ENCODE measurements around the gene ISG15.
"Not testable (repeated sequence)": the region's sequence is repeated elsewhere in the genome, so short reads cannot be mapped to it uniquely, and the experiment has no call there.

ISG15 gene

DNA sequence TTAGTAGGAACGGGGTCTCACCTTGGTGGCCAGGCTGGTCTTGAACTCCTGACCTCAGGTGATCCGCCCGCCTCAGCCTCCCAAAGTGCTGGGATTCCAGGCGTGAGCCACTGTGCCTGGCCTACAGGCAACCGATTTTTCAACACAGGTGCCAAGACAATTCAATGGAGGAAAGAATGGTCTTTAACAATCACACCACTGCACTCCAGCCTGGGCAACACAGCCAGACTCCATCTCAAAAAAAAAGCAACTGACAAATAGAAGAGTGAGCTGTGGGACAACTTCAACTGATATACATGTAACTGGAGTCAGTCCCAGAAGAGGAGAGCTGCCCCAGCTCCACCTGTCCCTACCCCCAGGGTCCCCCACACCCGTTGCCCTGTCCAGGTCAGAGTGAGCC lies 18.8 kb upstream of the ISG15 start:
- not testable (repeated sequence) for DNase-seq (ENCODE audit: low read depth in 2 of 2, low spot score in 1 of 2)

DNA sequence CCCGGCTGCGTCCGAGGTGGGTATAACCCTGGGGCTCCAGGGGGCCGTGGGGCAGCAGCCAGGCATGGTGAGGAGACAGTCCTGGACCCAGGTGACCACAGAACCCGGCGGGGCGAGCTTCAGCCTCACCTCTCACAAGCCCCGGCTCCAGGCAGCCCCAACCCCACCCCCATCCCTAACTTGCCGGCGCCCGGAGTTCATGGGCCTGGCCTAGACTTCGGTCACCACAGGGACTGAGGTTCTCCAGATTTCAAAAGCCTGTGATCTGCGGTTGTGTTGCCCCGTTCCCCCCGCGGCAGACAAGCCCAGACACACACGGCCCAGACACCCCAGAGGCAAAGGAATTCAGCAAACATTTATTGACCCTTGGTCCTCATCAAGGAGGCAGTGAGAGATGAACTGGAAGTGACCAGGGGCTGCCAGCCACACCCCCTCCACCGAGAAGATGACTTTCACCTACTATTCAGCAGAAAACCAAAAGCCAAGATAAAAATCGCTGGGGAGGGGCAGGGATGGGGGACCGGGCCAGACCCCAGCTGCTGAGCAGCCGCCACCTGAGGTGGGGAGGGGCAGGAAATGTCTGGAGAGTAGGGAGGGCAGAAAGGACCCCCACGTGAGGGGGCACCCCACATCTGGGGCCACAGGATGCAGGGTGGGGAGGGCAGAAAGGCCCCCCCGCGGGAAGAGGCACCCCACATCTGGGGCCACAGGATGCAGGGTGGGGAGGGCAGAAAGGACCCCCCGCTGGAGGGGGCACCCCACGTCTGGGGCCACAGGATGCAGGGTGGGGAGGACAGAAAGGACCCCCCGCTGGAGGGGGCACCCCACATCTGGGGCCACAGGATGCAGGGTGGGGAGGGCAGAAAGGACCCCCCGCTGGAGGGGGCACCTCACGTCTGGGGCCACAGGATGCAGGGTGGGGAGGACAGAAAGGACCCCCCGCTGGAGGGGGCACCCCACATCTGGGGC lies 17.3 kb upstream of the ISG15 start:
- DNase-seq (ENCODE audit: low read depth in 2 of 2, low spot score in 1 of 2): no peak

DNA sequence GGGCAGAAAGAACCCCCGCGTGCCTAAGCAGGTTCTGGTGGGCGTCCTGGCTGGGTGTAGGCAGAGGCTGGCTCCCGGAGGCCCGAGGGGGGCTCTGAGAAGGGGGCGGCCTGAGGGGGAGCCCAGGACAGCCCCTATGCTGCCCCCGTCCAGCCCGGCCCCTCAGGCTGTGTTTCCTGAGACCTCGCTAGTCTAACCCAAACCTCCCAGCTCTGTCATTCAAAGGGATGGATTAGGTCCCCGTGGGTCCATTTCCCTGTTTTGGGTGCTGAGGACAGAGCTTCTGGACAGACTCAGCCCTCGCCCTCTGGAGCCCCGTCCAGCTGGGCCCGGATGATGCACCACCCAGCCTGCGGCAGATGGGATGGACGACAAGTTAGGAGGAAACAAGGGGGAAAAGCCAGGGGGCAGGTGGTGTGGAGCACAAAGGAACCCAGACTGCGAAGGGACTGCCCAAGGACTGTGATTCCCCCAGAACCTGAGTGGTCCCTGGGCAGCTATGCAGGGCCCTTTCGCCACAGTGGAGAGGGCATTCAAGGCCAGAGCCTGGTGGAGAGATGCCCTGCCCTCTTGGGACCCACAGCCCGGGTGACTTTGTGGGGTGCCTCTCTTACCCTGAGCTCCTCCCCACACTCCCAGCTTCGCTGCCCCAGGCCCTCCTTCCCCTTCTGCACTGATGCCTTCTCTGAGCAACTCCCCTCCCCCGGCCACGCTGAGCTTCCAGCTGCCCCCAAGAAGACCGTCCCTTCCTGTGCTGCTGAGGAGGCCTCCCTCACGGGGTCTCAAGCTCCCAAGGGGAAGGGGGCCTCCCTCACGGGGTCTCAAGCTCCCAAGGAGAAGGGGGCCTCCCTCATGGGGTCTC lies 16.2 kb upstream of the ISG15 start:
- DNase-seq (ENCODE audit: low read depth in 2 of 2, low spot score in 1 of 2): no peak

DNA sequence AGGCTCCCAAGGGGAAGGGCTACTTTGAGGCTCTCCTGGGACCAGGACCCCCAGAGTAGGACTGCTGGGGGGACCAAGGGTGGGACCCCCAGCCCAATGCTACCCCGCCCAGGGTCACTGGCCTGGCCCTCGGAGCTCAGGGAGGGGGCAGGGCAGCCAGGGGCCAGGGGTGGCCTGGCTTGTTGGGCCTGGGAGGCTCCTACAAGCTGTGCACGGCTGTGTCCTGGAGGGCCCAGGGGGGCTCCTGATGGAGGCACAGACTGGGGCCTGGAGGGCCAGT lies 15.6 kb upstream of the ISG15 start:
- DNase-seq (ENCODE audit: low read depth in 2 of 2, low spot score in 1 of 2): no peak

DNA sequence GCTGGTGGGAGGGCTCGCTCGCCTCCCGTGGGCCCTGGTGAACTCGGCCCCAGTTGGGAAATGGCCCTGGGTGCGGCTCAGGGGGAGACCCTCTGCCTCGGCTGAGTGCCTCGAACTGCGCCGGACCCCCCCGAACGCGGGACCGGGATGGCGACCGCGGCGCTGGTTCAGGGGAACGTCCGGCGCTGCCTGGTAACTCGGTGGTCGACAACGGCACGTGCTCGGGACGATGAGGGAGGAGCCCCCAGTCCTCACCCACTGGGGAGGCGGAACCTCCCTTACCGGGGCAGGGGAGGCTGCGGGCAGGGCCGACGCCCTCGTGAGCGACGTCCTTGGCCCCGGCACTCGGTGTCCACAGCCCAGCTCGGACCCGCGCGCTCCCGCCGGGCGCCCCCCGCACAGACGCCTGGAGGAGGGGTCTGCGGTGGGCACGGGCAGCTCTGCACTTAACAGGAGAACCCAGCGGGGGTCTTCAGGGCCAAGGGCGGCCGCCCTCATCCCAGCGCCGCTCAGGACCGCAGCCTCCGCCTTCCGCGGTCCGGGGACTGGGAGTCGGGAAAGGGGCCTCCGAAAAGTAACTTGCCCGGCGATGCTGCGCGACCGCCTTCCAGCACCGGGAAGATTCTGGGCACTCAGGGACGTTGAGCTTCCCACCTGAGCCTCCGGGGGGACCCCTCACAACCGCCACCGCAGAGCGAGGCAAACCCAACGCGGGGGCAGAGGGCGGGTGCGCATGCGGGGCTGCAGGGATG lies 15.1 kb upstream of the ISG15 start:
- no peak for DNase-seq (ENCODE audit: low read depth in 2 of 2, low spot score in 1 of 2)

DNA sequence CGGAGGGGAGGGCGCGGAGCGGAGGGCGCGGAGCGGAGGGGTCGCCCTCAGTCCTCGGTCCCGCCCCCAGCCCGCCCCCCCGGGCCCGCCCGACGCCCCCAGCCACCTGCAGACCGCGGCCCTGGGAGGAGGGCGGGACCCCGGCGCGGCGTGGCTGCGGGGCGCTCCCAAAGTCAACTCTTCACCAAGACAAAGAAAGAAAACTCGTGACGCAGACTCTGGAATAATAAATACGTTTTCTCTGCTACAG lies 14.6 kb upstream of the ISG15 start:
- DNase-seq (ENCODE audit: low read depth in 2 of 2, low spot score in 1 of 2): no peak

DNA sequence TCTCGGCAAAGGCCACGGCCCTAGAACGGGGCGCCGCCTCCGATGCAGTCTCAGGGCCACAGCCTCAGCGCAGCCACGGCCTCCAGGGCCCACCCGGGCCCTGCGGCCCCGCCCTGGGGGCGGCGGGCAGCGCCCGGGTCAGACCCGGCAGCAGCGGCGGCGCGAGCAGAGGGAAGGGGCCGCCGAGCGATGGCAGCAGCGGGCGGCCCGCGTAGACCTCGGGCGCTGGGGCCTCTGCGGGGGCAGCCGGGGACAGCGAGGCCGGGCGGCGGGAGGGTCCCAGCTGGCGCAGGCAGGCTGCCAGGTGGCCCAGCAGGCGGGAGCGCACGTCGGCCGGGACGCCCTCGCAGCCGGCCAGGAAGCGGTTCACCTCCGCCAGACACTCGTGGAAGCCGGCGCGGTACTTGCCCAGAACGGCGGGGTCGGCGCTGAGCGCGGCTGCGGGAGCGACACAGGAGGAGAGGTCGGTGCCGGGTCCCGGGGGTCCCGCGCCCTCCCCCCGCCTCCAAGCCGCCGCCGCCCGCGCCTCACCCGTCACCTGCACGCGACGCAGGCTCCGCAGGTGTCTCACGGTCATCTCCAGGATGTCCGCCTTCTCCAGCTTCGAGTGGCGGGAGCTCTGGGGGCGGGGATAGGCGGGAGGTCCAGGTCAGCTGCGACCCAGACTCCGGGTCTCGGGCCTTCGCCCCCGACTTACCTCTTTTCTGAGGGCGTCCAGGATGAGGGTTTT lies 14.1 kb upstream of the ISG15 start:
- DNase-seq (ENCODE audit: low read depth in 2 of 2, low spot score in 1 of 2): no peak

DNA sequence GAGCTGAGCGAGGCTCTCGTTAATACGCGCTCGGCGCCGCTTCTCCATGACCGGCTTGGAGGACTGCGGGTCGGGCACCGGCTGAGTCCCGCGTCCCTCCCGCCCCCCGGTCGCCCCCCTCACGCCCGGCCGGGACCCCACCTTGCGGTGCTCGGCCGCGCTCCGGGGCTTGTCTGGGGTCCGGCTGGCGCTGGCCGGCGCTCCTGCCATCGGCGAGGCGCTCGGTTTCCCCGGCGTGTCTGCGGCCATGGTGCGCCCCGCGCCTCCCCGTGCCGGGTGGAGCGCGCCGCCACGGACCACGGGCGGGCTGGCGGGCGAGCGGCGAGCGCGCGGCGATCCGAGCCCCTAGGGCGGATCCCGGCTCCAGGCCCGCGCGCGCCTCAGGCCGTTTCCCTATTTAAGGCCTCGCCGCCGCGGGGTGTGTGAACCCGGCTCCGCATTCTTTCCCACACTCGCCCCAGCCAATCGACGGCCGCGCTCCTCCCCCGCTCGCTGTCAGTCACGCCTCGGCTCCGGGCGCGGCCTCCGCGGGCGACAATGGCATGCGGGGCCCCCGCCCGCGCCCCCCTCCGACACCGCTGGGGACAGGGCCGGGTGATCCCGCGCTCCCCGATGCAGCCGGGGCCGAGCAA lies 13.5 kb upstream of the ISG15 start, which contains the start of gene HES4:
Gene HES4 (minus strand): TSS at position 373 of the 632 bp plus-strand sequence. CDS start 124 bp downstream, at position 249.
- DNase-seq (ENCODE audit: low read depth in 2 of 2, low spot score in 1 of 2): peak in 1 of 2 donors; percentile 39

DNA sequence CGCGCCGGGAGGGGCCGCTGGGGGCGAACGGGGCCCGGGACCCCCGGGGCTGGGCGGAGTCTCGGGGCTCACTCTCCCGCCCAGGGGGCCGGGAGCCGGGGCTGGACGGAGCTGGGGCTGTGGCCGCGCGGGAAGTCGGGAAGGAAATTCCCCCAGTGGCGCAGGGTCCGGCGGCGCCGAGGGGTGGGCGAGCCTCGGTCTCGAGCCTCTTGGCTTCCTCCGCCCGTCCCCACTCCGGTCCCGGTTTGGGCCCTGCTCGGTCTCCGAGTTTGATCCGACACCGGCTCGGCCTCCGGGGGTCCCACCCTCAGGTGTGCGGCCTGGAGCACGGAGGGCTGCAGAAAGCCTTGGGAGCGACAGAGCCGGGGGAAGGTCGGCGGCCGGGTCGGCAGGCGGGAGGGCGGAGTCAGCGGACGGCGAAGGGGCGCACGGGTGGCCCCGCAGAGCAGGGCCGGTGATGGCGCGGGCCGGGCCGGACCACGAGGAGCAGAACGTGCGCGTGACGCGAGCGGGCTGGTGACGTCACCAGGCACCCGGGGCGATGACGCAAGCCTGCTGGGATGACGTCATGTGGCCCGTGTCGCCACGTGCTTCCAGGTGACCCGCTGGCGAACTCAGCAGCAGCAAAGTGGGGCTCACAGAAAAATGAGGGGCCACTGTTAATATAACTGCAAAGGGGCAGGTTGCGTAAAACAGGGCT lies 12.8 kb upstream of the ISG15 start:
- DNase-seq (ENCODE audit: low read depth in 2 of 2, low spot score in 1 of 2): peak; percentile 47 to 55

DNA sequence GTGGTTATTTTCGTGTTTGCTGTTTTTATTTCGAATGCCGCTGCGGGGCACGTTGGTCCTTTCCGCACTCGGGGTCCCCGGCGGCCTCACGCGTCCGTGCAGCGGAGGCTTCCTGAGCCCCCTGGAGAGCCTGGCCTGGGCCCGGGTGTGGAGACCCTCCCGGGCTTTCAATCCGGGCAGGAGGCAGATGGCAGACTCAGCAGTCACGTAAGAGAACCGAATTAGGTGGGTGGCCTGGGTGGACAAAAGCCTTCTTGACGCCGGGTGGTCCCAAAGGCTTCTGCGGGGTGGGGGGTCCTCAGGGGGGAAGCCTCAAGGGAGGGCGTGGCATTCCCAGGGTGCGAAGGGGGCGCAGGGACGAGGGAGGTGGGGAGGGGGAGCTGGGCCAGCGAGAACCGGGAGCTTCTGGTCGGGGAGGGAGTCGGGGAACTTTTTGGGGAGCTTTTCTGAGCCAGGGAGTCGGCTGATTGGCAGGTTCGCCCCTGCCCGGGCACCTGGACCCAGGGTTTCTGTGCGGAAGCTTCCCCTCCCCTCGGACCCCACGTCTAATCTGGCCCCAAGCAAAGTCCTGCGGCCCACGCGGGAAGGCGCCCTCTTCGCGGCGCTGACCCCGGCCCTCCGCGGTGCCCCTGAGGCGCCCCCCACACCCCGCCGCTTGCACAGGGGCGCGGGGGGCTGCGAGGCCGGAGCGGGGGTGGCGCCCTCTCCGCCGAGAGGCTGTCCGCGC lies 12.1 kb upstream of the ISG15 start:
- DNase-seq (ENCODE audit: low read depth in 2 of 2, low spot score in 1 of 2): no peak

DNA sequence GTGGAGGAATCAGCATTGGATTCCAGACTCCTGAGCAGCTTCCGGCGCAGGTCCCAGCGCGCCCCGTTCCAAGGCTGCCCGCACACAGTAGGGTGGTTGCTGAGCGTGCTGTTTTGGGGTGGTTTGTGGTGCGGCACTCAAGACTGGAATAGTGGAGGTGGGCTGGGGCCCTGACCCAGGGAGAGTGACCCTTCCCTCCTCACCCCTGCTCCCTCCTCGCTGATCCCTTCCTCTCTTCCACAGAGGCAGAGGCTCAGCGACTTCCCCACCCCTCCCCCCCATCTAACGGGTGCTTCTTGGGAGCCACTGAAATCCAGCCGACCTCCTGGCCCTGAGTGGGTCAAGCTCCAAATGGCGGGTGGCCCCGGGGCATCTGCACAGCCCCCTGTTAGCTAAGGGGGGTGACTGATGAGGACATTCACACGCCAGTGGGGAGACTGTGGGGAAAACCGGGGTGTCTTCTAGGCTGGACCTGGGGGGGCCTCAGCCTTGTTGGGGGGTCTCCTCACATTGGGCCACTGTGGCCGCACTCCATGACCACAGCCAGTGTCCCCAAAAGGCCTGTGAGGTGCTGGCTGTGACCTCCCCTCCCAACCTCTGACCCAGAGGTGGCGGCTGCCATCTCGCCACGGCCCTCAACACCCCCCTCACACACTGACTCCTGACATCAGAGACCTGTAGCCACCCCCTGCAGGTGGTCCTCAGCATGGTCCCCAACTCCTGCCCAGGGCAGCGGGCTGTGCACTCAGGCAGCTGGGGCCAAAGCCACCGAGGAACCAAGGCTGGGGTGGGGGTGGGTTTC lies 9.5 kb upstream of the ISG15 start:
- DNase-seq (ENCODE audit: low read depth in 2 of 2, low spot score in 1 of 2): no peak

DNA sequence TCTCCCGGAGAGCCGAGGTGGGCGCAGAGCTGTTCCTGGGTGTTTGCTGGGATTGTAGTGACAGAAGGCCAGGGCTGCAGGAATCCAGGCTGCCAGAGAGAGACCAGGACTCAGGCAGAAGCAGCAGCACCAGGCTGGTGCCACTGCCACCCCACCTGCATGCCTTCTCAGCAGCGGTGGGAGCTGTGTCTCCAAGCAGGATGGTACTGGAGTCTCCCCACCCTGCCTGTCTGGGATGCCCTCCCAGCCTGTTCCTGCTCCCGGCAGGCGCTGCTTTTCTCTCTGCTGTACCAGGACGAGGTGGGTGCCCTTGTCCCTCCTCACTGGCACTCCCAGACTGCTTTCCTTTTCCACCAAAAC lies 8.9 kb upstream of the ISG15 start:
- no peak for DNase-seq (ENCODE audit: low read depth in 2 of 2, low spot score in 1 of 2)

DNA sequence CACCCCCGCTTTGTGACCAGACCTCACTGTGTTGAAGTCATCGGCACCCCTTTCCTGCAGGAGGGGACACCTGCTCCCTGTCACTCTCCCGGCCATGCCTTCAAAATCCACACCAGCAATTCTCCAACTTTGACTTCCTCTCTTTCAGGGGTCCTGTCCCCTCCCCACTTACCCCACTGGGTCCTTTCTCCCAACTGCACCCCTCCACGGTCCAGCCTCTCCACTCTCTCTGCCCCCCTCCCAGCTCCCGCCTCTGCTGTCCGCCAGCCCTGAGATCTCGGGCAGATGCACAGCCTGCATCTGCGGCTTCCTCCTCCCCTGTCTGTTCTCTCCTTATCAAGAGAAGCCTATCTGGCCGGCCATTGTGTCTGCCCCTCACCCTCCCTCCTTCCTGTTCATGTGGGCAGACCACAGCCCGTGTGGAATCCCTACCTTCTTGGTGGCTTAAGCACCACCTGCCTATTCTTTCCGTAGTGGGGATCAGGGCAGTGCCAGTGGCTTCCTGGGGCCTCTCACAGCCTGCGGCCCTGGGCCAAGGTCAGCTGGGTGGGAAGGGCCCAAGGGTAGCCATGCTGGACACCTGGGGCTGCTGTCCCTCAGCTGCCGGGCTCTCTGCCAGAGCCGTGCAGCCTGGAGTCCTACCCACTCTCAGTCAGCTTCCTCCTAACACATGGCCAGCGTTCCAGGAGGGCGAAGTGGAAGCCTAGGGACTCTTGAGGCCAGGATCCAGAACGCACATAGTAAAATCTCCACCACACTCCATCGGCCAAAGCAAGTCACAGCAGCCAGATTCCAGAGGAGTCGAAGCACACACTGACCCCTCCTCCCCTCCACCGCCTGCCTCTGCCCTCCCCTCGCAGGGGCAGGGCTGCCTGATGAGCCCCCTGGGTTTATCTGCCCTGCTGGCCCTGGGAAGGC lies 8.3 kb upstream of the ISG15 start:
- DNase-seq (ENCODE audit: low read depth in 2 of 2, low spot score in 1 of 2): no peak

DNA sequence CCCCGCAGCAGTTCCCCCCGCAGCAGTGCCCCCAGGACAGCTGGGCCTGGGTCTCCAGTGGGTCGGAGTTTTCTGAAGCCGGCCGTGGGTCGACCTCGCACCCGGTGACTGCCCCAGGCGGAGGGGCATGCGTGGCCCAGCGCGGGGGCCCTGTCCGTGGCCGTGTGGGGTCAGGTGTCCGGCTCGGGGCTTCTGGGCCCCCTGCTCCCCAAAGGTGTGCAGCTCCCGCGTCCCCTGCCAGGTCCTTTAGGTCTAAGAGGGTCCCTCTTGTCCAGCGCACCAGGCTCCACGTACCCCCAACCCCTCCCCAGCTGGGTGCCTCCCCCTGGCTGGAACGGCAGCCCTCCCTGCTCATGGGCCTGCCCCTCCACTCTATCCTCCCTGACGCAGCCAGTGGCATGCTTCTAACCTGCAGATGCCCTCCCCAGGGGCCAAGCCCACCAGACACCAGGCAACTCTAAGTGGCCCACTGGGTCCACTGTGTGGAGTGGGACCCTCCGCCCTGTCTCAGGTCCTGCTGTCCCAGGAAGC lies 7.5 kb upstream of the ISG15 start:
- no peak for DNase-seq (ENCODE audit: low read depth in 2 of 2, low spot score in 1 of 2)

DNA sequence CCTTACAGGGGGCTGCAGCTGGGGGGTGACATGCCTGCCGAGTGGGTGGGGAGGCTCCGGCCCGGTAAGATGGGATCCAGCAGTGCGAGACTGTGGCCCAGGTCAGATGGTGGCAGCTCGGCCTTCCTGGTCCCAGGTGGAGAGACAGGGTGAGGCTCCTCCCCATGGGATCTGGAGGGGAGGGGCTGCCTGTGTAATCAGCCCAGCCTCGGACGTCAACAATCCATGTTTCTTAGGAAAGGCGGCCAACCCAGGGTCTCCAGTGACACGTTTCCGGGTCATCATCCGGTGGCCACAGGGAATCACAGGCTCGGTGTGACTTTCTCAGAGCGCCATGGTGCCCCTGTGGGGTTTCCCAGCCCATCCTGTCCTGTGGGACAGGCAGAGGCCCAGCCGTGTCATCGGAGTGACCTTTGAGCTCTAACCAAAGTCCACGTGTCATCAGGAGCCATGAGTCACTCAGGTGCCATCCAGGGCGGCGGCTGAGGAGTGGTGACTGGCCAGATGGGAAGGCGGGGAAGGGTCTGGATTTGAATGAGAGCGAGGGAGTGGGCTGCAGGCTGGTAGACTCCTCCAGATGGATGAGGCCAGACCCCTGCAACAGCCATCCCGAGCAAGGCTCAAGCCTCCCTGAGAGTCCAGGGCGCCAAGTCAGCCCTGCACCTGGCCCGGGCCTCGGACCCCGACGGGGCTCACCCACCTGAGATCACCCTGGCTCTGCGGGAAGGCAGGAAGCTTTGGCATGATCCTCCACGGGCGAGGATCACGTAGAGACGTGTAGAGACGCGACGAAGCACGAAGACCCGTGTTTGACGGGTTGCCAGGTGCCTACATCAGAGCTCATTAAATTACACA lies 6.8 kb upstream of the ISG15 start:
- DNase-seq (ENCODE audit: low read depth in 2 of 2, low spot score in 1 of 2): no peak

DNA sequence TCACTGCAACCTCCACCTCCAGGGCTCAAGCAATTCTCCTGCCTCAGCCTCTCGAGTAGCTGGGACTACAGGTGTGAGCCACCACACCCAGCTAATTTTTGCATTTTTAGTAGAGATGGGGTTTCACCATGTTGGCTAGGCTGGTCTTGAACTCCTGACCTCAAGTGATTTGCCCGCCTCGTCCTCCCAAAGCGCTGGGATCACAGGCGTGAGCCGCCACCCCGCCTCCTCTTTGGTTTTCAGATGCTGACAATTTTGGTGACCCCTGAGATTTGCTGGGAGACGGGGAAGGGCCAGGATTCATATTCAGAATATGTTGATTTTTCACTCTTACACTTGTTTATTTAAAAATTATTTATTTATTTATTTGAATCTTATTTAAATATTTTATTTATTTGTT lies 3.2 kb upstream of the ISG15 start:
- not testable (repeated sequence) for DNase-seq (ENCODE audit: low read depth in 2 of 2, low spot score in 1 of 2)

All from stimulated activated CD8-positive, alpha-beta memory T cell treated with anti-CD3 and anti-CD28 coated beads, Interleukin-4, amount 100 ng/mL, for 4 hours (primary cell).